Endothelial cell (in vitro differentiated cells): Measurements from ENCODE around the gene HIPK1. TPM values are rescaled to one million over a fixed set of nuclear protein-coding genes. Genes with fewer than 3 reads are reported as not detected.

Experiments
- DNase-seq: peaks from one replicate; pipeline ENCODE4 v3.0.0; 2021; ENCODE audit warnings: low spot score
- H3K27ac Mint-ChIP-seq: one replicate; pipeline ENCODE4 v1.8.0; 2021; ENCODE audit warnings: mixed read lengths, inconsistent platforms; ENCODE audit not compliant: unreplicated experiment
- H3K27me3 Mint-ChIP-seq: one replicate; pipeline ENCODE4 v1.8.0; 2021; ENCODE audit warnings: mild to moderate bottlenecking, moderate library complexity, mixed read lengths, inconsistent platforms; ENCODE audit not compliant: unreplicated experiment
- H3K36me3 Mint-ChIP-seq: one replicate; pipeline ENCODE4 v1.8.0; 2021; ENCODE audit warnings: mild to moderate bottlenecking, low read depth, mixed read lengths, inconsistent platforms; ENCODE audit not compliant: unreplicated experiment
- H3K4me1 Mint-ChIP-seq: one replicate; pipeline ENCODE4 v1.8.0; 2021; ENCODE audit warnings: mild to moderate bottlenecking, mixed read lengths, inconsistent platforms; ENCODE audit not compliant: unreplicated experiment
- H3K4me3 Mint-ChIP-seq: one replicate; pipeline ENCODE4 v1.8.0; 2021; ENCODE audit warnings: mild to moderate bottlenecking, mixed read lengths, inconsistent platforms; ENCODE audit not compliant: unreplicated experiment
- H3K9me3 Mint-ChIP-seq: one replicate; pipeline ENCODE4 v1.8.0; 2021; ENCODE audit warnings: mixed read lengths, inconsistent platforms; ENCODE audit not compliant: unreplicated experiment
- CTCF ChIP-seq: fragments of 200-600 bp; sonication (generic); IDR thresholded peaks from one replicate; pipeline ENCODE4 v1.5.0; 2021; ENCODE audit warnings: antibody characterized with exemption; ENCODE audit not compliant: unreplicated experiment
- total RNA-seq: library from RNA; stranded (reverse); fragmentation: NEBNext Ultra II Directional; extraction: Animal tissue kit (Norgen Biotek cat#: 25700); gene quantifications from one replicate; pipeline ENCODE4 v1.2.1, GENCODE V29; 2021; ENCODE audit not compliant: unreplicated experiment

Gene HIPK1
- total RNA-seq, 1 donor from 2014 or later, result 56.6 TPM

- TF ChIP-seq CTCF, result no peak
- Mint-ChIP-seq H3K27me3 (peaks cover 3% of the 10 kb centered on the region), H3K27ac (no peak overlapping the region), H3K4me1 (peaks cover 3% of the 10 kb centered on the region), H3K4me3 (no peak overlapping the region), H3K9me3 (peaks cover 9% of the 10 kb centered on the region), H3K36me3 (peaks cover 11% of the 10 kb centered on the region)
- DNase-seq, result no peak
Measured at GRCh38 chr1:113990961-113991360, 61.8 kb downstream of the HIPK1 start.

- Mint-ChIP-seq H3K4me3 (no peak overlapping the region), H3K27ac (no peak overlapping the region), H3K9me3 (peaks cover 9% of the 10 kb centered on the region)
Measured at GRCh38 chr1:113991467-113991997, 62.4 kb downstream of the HIPK1 start.

GRCh38 chr1:113993072-113993471 is 63.9 kb downstream of the HIPK1 start:
- Mint-ChIP-seq H3K9me3 (peaks cover 4% of the 10 kb centered on the region), H3K27me3 (no peaks in the 10 kb centered on the region), H3K27ac (no peak overlapping the region), H3K36me3 (peaks cover 4% of the 10 kb centered on the region), H3K4me1 (peaks cover 6% of the 10 kb centered on the region), H3K4me3 (no peak overlapping the region)
- no peak for TF ChIP-seq CTCF
- no peak for DNase-seq

More at GRCh38 chr1:113991467-113991997, 62.4 kb downstream of the HIPK1 start:
- Mint-ChIP-seq H3K27me3 (peaks cover 3% of the 10 kb centered on the region), H3K36me3 (peaks cover 8% of the 10 kb centered on the region), H3K4me1 (peaks cover 3% of the 10 kb centered on the region)
- DNase-seq, result no peak
- TF ChIP-seq CTCF, result no peak

- Mint-ChIP-seq H3K4me1 (peaks cover 12% of the 10 kb centered on the region), H3K27me3 (no peaks in the 10 kb centered on the region)
- no peak for DNase-seq
Measured at GRCh38 chr1:113993766-113994165, 64.6 kb downstream of the HIPK1 start.

More at GRCh38 chr1:113993766-113994165, 64.6 kb downstream of the HIPK1 start:
- Mint-ChIP-seq H3K36me3 (peaks cover 4% of the 10 kb centered on the region), H3K27ac (no peak overlapping the region), H3K9me3 (peaks cover 4% of the 10 kb centered on the region), H3K4me3 (no peak overlapping the region)
- no peak for TF ChIP-seq CTCF
